Astrocyte of the spinal cord (primary cell): ENCODE results near the gene ERBB4.

Source experiments
- DNase-seq: peaks from one replicate; pipeline ENCODE4 v3.0.0; 2011; ENCODE audit warnings: low read depth, low spot score
- H3K4me3 ChIP-seq: 2 replicates; pipeline ENCODE4 v1.5.1; 2011; ENCODE audit warnings: low read depth, mild to moderate bottlenecking, low read length, moderate library complexity
- in situ Hi-C: cut with HindIII; loops from 2 replicates; pipeline ENCODE4 v1.10.0; 2017; ENCODE audit warnings: low sequenced_read_pairs
- TF ChIP-seq, protein P1 (sequence below): IDR thresholded peaks from 2 replicates; pipeline ENCODE4 v1.5.1; 2012; ENCODE audit warnings: low read depth, mild to moderate bottlenecking, low read length, inconsistent platforms

ERBB4 gene

DNA sequence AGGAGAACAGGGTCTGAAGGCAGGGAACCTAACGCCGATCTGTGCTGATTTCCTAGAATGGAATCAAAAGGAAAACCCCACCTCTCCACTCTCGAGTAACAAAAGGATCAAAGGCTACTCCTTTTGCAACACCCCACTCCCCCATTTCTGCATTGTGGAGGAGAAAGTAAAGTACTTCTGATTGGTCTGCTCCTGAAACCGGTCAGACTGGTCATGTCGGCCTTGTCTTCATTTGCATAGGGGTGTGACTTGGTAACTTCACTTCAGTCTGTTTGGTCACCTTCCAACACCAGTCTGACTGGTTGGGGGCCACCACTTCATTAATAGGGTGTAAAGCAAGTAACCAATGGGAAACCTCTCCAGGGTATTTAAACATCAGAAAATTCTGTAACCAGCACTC lies 771.9 kb downstream of the ERBB4 start:
- DNase-seq: no peak
- in situ Hi-C loops: no loop called here
- H3K4me3 ChIP-seq: no peak overlapping the region
- TF ChIP-seq, protein P1, sequence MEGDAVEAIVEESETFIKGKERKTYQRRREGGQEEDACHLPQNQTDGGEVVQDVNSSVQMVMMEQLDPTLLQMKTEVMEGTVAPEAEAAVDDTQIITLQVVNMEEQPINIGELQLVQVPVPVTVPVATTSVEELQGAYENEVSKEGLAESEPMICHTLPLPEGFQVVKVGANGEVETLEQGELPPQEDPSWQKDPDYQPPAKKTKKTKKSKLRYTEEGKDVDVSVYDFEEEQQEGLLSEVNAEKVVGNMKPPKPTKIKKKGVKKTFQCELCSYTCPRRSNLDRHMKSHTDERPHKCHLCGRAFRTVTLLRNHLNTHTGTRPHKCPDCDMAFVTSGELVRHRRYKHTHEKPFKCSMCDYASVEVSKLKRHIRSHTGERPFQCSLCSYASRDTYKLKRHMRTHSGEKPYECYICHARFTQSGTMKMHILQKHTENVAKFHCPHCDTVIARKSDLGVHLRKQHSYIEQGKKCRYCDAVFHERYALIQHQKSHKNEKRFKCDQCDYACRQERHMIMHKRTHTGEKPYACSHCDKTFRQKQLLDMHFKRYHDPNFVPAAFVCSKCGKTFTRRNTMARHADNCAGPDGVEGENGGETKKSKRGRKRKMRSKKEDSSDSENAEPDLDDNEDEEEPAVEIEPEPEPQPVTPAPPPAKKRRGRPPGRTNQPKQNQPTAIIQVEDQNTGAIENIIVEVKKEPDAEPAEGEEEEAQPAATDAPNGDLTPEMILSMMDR: no peak

DNA sequence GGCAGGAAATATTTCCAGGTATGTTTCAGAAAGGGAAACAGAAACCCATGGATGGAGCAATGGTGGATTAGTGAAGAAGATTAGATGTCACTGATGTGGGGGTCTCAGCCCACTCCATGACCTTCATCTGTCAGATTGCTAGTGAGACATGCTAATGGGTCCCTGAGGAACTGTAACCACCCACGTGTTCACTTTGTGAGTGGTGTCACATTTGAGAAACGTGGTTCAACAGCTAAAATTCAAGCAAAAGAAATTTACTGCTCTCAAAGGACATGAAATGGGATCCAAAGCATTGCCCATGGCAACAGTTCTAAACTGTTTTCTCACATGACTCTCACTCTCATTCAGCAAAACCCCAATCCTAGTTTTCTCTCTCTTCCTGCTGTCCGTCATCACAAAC lies 776.1 kb downstream of the ERBB4 start:
- in situ Hi-C loops: no loop called here
- DNase-seq: no peak
- H3K4me3 ChIP-seq: no peak overlapping the region
- TF ChIP-seq, protein P1: no peak

DNA sequence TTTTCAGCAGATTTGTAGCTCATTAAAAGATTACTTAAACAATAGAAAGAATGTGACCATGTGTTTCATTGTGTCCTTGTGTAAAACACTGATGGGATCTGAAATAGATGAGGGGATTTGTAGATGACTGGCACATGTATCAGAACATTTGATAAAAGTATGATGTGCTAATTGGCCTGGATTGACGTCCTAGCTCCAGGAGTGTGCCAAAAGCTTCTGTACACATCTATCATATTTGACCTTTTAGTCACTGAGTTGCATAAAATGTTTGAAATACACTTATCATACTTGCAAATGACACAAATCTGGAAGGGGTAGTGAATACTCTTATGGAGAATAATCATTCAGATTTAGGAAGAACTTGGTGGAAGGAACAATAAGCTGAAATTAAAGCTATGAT lies 778.5 kb downstream of the ERBB4 start:
- H3K4me3 ChIP-seq: no peak overlapping the region
- in situ Hi-C loops: no loop called here
- no peak for DNase-seq
- TF ChIP-seq, protein P1: no peak

DNA sequence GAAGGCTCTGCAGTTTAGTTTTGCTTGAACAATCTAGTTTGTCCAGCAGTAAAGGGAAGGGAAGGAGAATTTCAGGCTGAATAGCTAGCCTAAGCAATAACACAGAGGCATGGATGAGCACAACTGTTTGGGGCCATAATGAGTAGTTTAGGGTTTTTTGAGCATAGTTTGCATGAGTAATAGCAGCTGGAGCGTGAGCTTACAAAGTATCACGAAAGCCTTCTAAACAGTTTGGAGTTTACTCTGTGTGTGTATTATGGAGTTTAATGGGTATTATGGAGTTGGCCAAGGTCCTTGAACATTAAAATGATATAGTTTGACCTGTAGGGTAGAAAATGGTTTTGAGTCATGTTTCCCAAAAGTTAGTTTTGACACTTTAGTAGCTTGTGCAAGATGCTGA lies 782.3 kb downstream of the ERBB4 start:
- DNase-seq: no peak
- TF ChIP-seq, protein P1: no peak
- no peak overlapping the region for H3K4me3 ChIP-seq
- in situ Hi-C loops: no loop called here

DNA sequence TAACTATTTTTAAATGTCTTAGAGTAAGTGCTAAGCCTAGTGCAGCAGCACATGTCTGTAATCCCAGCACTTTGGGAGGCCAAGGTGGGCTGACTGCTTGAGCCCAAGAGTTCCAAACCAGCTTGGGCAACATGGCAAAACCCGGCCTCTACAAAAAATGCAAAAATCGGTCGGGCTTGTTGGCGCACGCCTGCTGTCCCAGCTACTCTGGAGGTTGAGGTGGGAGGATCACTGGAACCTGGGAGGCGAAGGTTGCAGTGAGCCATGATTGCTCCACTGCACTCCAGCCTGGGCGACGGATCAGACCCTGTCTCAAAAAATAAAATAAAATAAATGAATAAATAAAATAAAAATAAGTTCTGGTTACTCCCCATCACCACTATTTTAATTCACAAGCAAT lies 783.4 kb downstream of the ERBB4 start:
- TF ChIP-seq, protein P1: no peak
- DNase-seq: no peak
- no peak overlapping the region for H3K4me3 ChIP-seq
- in situ Hi-C loops: no loop called here

DNA sequence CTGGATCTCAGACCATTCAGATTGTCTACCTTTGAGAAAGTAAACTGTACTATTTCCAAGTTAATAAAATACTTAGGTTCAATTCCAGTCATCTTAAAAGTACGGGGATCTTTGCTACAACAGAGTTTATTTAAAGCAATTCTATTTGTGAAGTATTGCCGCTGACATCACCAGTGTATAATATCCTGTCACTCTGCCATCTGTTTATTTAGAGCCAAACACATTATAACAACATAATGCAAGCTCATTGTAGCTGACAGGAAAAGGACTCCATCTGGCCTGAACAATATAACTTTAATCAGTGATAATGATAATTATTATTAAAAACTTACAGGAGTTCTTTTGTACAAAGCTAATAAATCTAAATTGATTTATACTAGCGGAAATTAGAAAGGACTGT lies 786.8 kb downstream of the ERBB4 start:
- in situ Hi-C loops: no loop called here
- no peak for DNase-seq
- TF ChIP-seq, protein P1: no peak
- H3K4me3 ChIP-seq: no peak overlapping the region

DNA sequence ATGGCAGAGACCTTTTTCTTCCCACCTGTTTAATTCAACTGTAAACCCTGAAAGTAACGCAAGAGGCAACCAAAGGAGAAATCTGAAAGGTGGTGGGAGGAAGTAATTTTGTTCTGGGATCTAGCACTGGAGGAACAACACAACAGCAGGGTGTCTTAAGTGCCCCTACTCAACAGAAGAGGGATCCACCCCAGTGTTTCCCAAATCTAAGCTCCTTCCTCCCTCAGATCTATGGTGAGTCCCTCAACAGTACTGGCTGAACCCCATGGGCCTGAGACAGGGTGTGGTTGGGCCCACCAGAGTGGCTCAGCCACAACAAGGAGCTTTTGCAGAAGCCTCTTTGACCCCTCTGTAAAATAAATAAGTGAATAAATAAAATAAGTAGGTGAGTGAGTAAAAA lies 790.3 kb downstream of the ERBB4 start:
- TF ChIP-seq, protein P1: no peak
- no peak overlapping the region for H3K4me3 ChIP-seq
- in situ Hi-C loops: no loop called here
- no peak for DNase-seq
